H1 (cell line): Measurements from ENCODE around the gene KIF4A. TPM values are rescaled to one million over a fixed set of nuclear protein-coding genes. Genes with fewer than 3 reads are reported as not detected.
A peak's percentile ranks its signal among the peaks of the same experiment; 100 is the strongest.

ENCODE experiments used
- CTCF ChIA-PET: fragments of 300-600 bp; sonication (Branson Sonifier 250); formaldehyde crosslinking; loops from one replicate; lab custom pipeline; 2021; ENCODE audit not compliant: partially characterized antibody; lab: Charles Lee
- POLR2A ChIA-PET: fragments of 300-600 bp; sonication (Branson Sonifier 250); formaldehyde crosslinking; loops from one replicate; lab custom pipeline; 2021; ENCODE audit warnings: inconsistent platforms; ENCODE audit not compliant: partially characterized antibody; lab: Charles Lee
- DNase-seq, 2 experiments: peaks; one replicate each; pipeline versions ENCODE4 v3.0.0 to v3.0.0-alpha.2; 2010 to 2022; ENCODE audit warnings: low spot score in 2 of 2, low read depth in 1 of 2, mixed read lengths in 1 of 2
- FAIRE-seq: peaks from 2 replicates; lab custom pipeline; 2011; peaks lifted over from hg19 to GRCh38; lab: Jason Lieb, UNC
- H2AFZ ChIP-seq: 2 replicates; pipeline ENCODE4 v1.8.1; 2012; ENCODE audit warnings: low read length, inconsistent platforms
- H2AK5ac ChIP-seq: 2 replicates; pipeline ENCODE4 v1.6.1; 2013; ENCODE audit warnings: low read depth, low read length
- H2BK120ac ChIP-seq: replicated peaks from 2 replicates; pipeline ENCODE3; 2013; ENCODE audit warnings: low read depth, low read length, inconsistent platforms
- H2BK12ac ChIP-seq: 2 replicates; pipeline ENCODE4 v1.6.1; 2013; ENCODE audit warnings: low read depth, low read length
- H2BK15ac ChIP-seq: 2 replicates; pipeline ENCODE4 v1.6.1; 2013; ENCODE audit warnings: low read length
- H2BK20ac ChIP-seq: 2 replicates; pipeline ENCODE4 v1.6.1; 2013; ENCODE audit warnings: low read length
- H2BK5ac ChIP-seq: 2 replicates; pipeline ENCODE4 v1.6.1; 2013; ENCODE audit warnings: low read depth, low read length
- H3K14ac ChIP-seq: 2 replicates; pipeline ENCODE4 v1.6.1; 2013; ENCODE audit warnings: inconsistent platforms; ENCODE audit not compliant: insufficient read length
- H3K18ac ChIP-seq: 2 replicates; pipeline ENCODE4 v1.6.1; 2013; ENCODE audit warnings: low read length; ENCODE audit errors: extremely low read depth
- H3K23ac ChIP-seq: 2 replicates; pipeline ENCODE4 v1.6.1; 2013; ENCODE audit warnings: inconsistent platforms; ENCODE audit not compliant: insufficient read length
- H3K23me2 ChIP-seq: 2 replicates; pipeline ENCODE4 v1.6.1; 2013; ENCODE audit warnings: low read depth, low read length
- H3K27ac ChIP-seq: 2 replicates; pipeline ENCODE4 v1.6.1; 2011; ENCODE audit warnings: low read depth, low read length, inconsistent platforms
- H3K27me3 ChIP-seq, 4 experiments: replicated peaks in 1 of 4; 1 replicate in 1 of 4; 2 replicates in 3 of 4; pipeline versions ENCODE4 v1.6.1 to v1.8.1; 2011 to 2013; ENCODE audit warnings: low read length in 3 of 4, mild to moderate bottlenecking in 3 of 4, inconsistent platforms in 2 of 4, mixed read lengths in 2 of 4, moderate library complexity in 1 of 4; ENCODE audit not compliant: control insufficient read depth in 3 of 4, insufficient read depth in 3 of 4; ENCODE audit errors: extremely low read depth in 1 of 4
- H3K36me3 ChIP-seq, 4 experiments: 2 replicates each; pipeline versions ENCODE4 v1.6.1 to v1.8.1; 2011 to 2013; ENCODE audit warnings: mild to moderate bottlenecking in 4 of 4, low read length in 3 of 4, moderate library complexity in 2 of 4, control low read depth in 1 of 4, inconsistent platforms in 1 of 4; ENCODE audit not compliant: insufficient read depth in 4 of 4, control insufficient read depth in 2 of 4
- H3K4ac ChIP-seq: replicated peaks from 2 replicates; pipeline ENCODE3; 2013; ENCODE audit warnings: low read length, low read depth, mixed read lengths, inconsistent platforms; ENCODE audit not compliant: insufficient read length
- H3K4me1 ChIP-seq, 4 experiments: replicated peaks in 1 of 4; 1 replicate in 1 of 4; 2 replicates in 3 of 4; pipeline versions ENCODE4 v1.6.1 to v1.8.1; 2011 to 2013; ENCODE audit warnings: low read length in 3 of 4, inconsistent platforms in 2 of 4, mixed read lengths in 1 of 4; ENCODE audit not compliant: insufficient read depth in 4 of 4, control insufficient read depth in 3 of 4
- H3K4me2 ChIP-seq, 2 experiments: 2 replicates each; pipeline versions ENCODE4 v1.6.1 to v1.8.1; 2011 to 2013; ENCODE audit warnings: low read depth in 2 of 2, low read length in 2 of 2, control low read depth in 1 of 2, inconsistent platforms in 1 of 2, mild to moderate bottlenecking in 1 of 2; ENCODE audit not compliant: insufficient read depth in 1 of 2
- H3K4me3 ChIP-seq, 4 experiments: fragments of 200-600, 300-600 bp in 1 of 4; sonication (generic), shearing (Covaris generic), sonication (Bioruptor Twin) in 1 of 4; 2 replicates each; pipeline versions ENCODE4 v1.5.1 to v1.8.1; 2011 to 2016; ENCODE audit warnings: low read length in 4 of 4, low read depth in 3 of 4, control low read depth in 2 of 4, inconsistent platforms in 2 of 4, mild to moderate bottlenecking in 2 of 4, mixed read lengths in 1 of 4, moderate library complexity in 1 of 4; ENCODE audit not compliant: insufficient read depth in 2 of 4; ENCODE audit errors: extremely low read depth in 1 of 4
- H3K56ac ChIP-seq: replicated peaks from 2 replicates; pipeline ENCODE3; 2013; ENCODE audit warnings: low read depth, mild to moderate bottlenecking, mixed read lengths, low read length, inconsistent platforms; ENCODE audit not compliant: insufficient read length
- H3K79me1 ChIP-seq: 2 replicates; pipeline ENCODE4 v1.6.1; 2013; ENCODE audit warnings: low read depth, low read length, control low read depth
- H3K79me2 ChIP-seq, 2 experiments: 2 replicates each; pipeline versions ENCODE4 v1.6.1 to v1.8.1; 2012 to 2013; ENCODE audit warnings: low read length in 2 of 2, mild to moderate bottlenecking in 2 of 2, inconsistent platforms in 1 of 2; ENCODE audit not compliant: insufficient read depth in 2 of 2, control insufficient read depth in 1 of 2
- H3K9ac ChIP-seq, 4 experiments: replicated peaks in 1 of 4; 1 replicate in 1 of 4; 2 replicates in 3 of 4; pipeline versions ENCODE4 v1.6.1 to v1.8.1; 2011 to 2013; ENCODE audit warnings: low read depth in 3 of 4, low read length in 3 of 4, control low read depth in 2 of 4, mild to moderate bottlenecking in 2 of 4, moderate library complexity in 2 of 4, inconsistent platforms in 1 of 4; ENCODE audit errors: extremely low read depth in 1 of 4
- H3K9me3 ChIP-seq, 2 experiments: 2 replicates each; pipeline versions ENCODE4 v1.6.1 to v1.8.1; 2012 to 2013; ENCODE audit warnings: mild to moderate bottlenecking in 2 of 2, moderate library complexity in 2 of 2, control low read depth in 1 of 2, inconsistent platforms in 1 of 2, low read depth in 1 of 2, low read length in 1 of 2, mixed read lengths in 1 of 2; ENCODE audit not compliant: insufficient read depth in 2 of 2
- H4K20me1 ChIP-seq, 2 experiments: replicated peaks in 1 of 2; 2 replicates each; pipeline versions ENCODE3 to v1.8.1; 2011 to 2013; ENCODE audit warnings: inconsistent platforms in 2 of 2, low read length in 2 of 2, mild to moderate bottlenecking in 1 of 2; ENCODE audit not compliant: insufficient read depth in 2 of 2, control insufficient read depth in 1 of 2
- H4K5ac ChIP-seq: 2 replicates; pipeline ENCODE4 v1.6.1; 2013; ENCODE audit warnings: low read length, low read depth, mixed read lengths, inconsistent platforms; ENCODE audit not compliant: insufficient read length
- H4K8ac ChIP-seq: 2 replicates; pipeline ENCODE4 v1.8.0; 2013; ENCODE audit warnings: mild to moderate bottlenecking, moderate library complexity, low read length, inconsistent platforms; ENCODE audit not compliant: insufficient read depth; ENCODE audit errors: extremely low read depth
- H4K91ac ChIP-seq: replicated peaks from 2 replicates; pipeline ENCODE3; 2013; ENCODE audit warnings: low read length, mixed read lengths, inconsistent platforms; ENCODE audit not compliant: insufficient read length
- ATF3 ChIP-seq: IDR thresholded peaks from 2 replicates; pipeline ENCODE4 v1.6.1; 2011; ENCODE audit warnings: low read depth, mild to moderate bottlenecking, low read length; ENCODE audit not compliant: insufficient read depth
- BACH1 ChIP-seq: IDR thresholded peaks from 2 replicates; pipeline ENCODE4 v1.6.1; 2012; ENCODE audit warnings: low read length, improper control_type of control experiment
- BCL11A ChIP-seq, 2 experiments: IDR thresholded peaks; one replicate each; pipeline ENCODE4 v1.6.1; 2011; ENCODE audit warnings: low read depth in 2 of 2, low read length in 2 of 2, mild to moderate bottlenecking in 2 of 2
- BRCA1 ChIP-seq: IDR thresholded peaks from 2 replicates; pipeline ENCODE4 v1.6.1; 2012; ENCODE audit warnings: low read depth, low read length, improper control_type of control experiment
- CHD1 ChIP-seq: IDR thresholded peaks from 2 replicates; pipeline ENCODE4 v1.6.1; 2012; ENCODE audit warnings: low read depth, low read length, improper control_type of control experiment
- EZH2 ChIP-seq: fragments of 200-600 bp; sonication (generic); IDR thresholded peaks from 2 replicates; pipeline ENCODE4 v1.7.1; 2012; ENCODE audit warnings: low read depth, mild to moderate bottlenecking, moderate library complexity, low read length, inconsistent platforms; ENCODE audit not compliant: severe bottlenecking
- WGBS, 2 experiments: shearing (Covaris generic) in 1 of 2; methylation state at CpG; one replicate each; pipeline versions ENCODE4 v1.1.6 to v1.1.7; 2013 to 2015; ENCODE audit warnings: low lambda C conversion rate in 2 of 2, mixed read lengths in 2 of 2, inconsistent platforms in 1 of 2, low coverage in 1 of 2, missing lambda C conversion rate in 1 of 2; ENCODE audit not compliant: insufficient replicate concordance in 2 of 2, insufficient coverage in 1 of 2, insufficient read length in 1 of 2; ENCODE audit errors: extremely low coverage in 1 of 2, missing lambda C conversion rate in 1 of 2; 5-methylcytosine and 5-hydroxymethylcytosine counted together
- polyA plus RNA-seq, 7 experiments: library from polyadenylated mRNA; depleted of rRNA in 3 of 7; stranded (reverse) in 5 of 7; unstranded in 2 of 7; fragments of >200 nt in 5 of 7; fragments of 200-250 nt in 2 of 7; gene quantifications; 1 replicate in 5 of 7; 2 replicates in 1 of 7; 4 replicates in 1 of 7; pipeline versions ENCODE4 v1.2.1 to v1.2.3, GENCODE V29; 2011 to 2013; ENCODE audit warnings: missing spikeins in 2 of 7, mixed read lengths in 2 of 7
- total RNA-seq: library from RNA; stranded (reverse); fragmentation: NEBNext Ultra II Directional; extraction: Animal tissue kit (Norgen Biotek cat#: 25700); gene quantifications from 2 replicates; pipeline ENCODE4 v1.2.1, GENCODE V29; 2021

The KIF4A gene
- total and polyA plus RNA-seq, 2 of the 8 experiments (the other 6 are each of a cell fraction or from before 2014, with no cell fraction given) = 10.9 to 35.7 TPM

- peaks cover 2% of the 10 kb centered on the region; the same call in 1 of the 2 replicates for H3K23me2 ChIP-seq
- no peaks in the 10 kb centered on the region for H4K20me1 ChIP-seq
- H3K56ac ChIP-seq = no peak overlapping the region
- CTCF ChIA-PET = interaction anchor here (1.0 to 3.0 kb wide), 7 partner anchors 11 to 241 kb away, joined by 3 to 43 read pairs (median 6); no protein-coding TSS in a partner anchor
- no peak overlapping the region for H3K4ac ChIP-seq
- H4K5ac ChIP-seq = no peak overlapping the region
- H3K79me2 ChIP-seq = no peaks in the 10 kb centered on the region
- H4K8ac ChIP-seq = peak overlapping the region; percentile 51; the same call in 1 of the 2 replicates
- FAIRE-seq (peak; percentile 39), DNase-seq (no peak)
- no peak overlapping the region for H2AFZ ChIP-seq
- peak overlapping the region; percentile 74 to 97 for H3K4me2 ChIP-seq
- no peak overlapping the region for H3K23ac ChIP-seq
- H3K4me3 ChIP-seq = peak overlapping the region; percentile 61 to 75 (median 64)
- POLR2A ChIA-PET = interaction anchor here (0.7 to 4.8 kb wide), 6 partner anchors 10 to 724 kb away, joined by 3 to 52 read pairs (median 4); no protein-coding TSS in a partner anchor
- H3K14ac ChIP-seq = no peak overlapping the region
- H3K4me1 ChIP-seq = peaks cover 5 to 20% (median 18%) of the 10 kb centered on the region in 4 experiments
- 40% methylated on average over 10 of the region's 10 CpGs; no CpG with 5 or more reads in 1 of the 2 experiments for WGBS, 2 experiments
- no peaks in the 10 kb centered on the region for H3K27me3 ChIP-seq
- no peak overlapping the region for H2BK20ac ChIP-seq
- no peak overlapping the region; the same call in 1 of the 2 replicates for H3K18ac ChIP-seq
- TF ChIP-seq BACH1 (no peak), EZH2 (no peak), CHD1 (no peak), BRCA1 (no peak), BCL11A (IDR thresholded peaks at IDR 0.05; ENCODE audit: low read depth in 2 of 2, low read length in 2 of 2) (no peak), ATF3 (no peak)
- no peak overlapping the region; the same call in 1 of the 2 replicates for H3K27ac ChIP-seq
- peak overlapping the region in 3 of 4 experiments; percentile 8 to 65 (median 30); a peak in 3 of 7 replicates for H3K9ac ChIP-seq
- peak overlapping the region; percentile 57 for H2BK120ac ChIP-seq
- H3K79me1 ChIP-seq = no peaks in the 10 kb centered on the region
- no peak overlapping the region; the same call in 1 of the 2 replicates for H2AK5ac ChIP-seq
- 0 out of 2 replicates have a peak overlapping the region, but pooled peaks have one; percentile 68 for H2BK12ac ChIP-seq
- no peaks in the 10 kb centered on the region for H3K9me3 ChIP-seq
- no peak overlapping the region for H2BK5ac ChIP-seq
- peaks cover 5 to 45% (median 25%) of the 10 kb centered on the region in 4 experiments; a peak in 7 of 8 replicates for H3K36me3 ChIP-seq
- H2BK15ac ChIP-seq = no peak overlapping the region
- peak overlapping the region; percentile 73 for H4K91ac ChIP-seq
Measured at GRCh38 chrX:70423936-70424675, 134.2 kb downstream of the KIF4A start.
